Chondrocyte (in vitro differentiated cells): Measurements from ENCODE around the gene LRRC39. TPM values are rescaled to one million over a fixed set of nuclear protein-coding genes. Genes with fewer than 3 reads are reported as not detected.
A peak's percentile ranks its signal among the peaks of the same experiment; 100 is the strongest.

ENCODE experiments used
- DNase-seq: peaks from one replicate; pipeline ENCODE4 v3.0.0; 2021; ENCODE audit warnings: mixed read lengths, low spot score
- H3K27ac Mint-ChIP-seq: one replicate; pipeline ENCODE4 v1.8.0; 2021; ENCODE audit warnings: mild to moderate bottlenecking, moderate library complexity, mixed read lengths; ENCODE audit not compliant: unreplicated experiment
- H3K27me3 Mint-ChIP-seq: 2 replicates; pipeline ENCODE4 v1.8.0; 2021; ENCODE audit warnings: low read depth, mixed read lengths
- H3K36me3 Mint-ChIP-seq: 2 replicates; pipeline ENCODE4 v1.8.0; 2021; ENCODE audit warnings: low read depth, mixed read lengths
- H3K4me1 Mint-ChIP-seq: 2 replicates; pipeline ENCODE4 v1.8.0; 2021; ENCODE audit warnings: low read depth, mild to moderate bottlenecking, mixed read lengths
- H3K4me3 Mint-ChIP-seq: one replicate; pipeline ENCODE4 v1.8.0; 2021; ENCODE audit warnings: mild to moderate bottlenecking, moderate library complexity, mixed read lengths; ENCODE audit not compliant: unreplicated experiment
- H3K9me3 Mint-ChIP-seq: 2 replicates; pipeline ENCODE4 v1.8.0; 2021; ENCODE audit warnings: low read depth, mixed read lengths
- CTCF ChIP-seq: fragments of 200-600 bp; sonication (generic); IDR thresholded peaks from 2 replicates; pipeline ENCODE4 v1.5.0; 2021; ENCODE audit warnings: antibody characterized with exemption, mild to moderate bottlenecking, moderate library complexity
- total RNA-seq: library from RNA; stranded (reverse); gene quantifications from 3 replicates; pipeline ENCODE4 v1.2.1, GENCODE V29; 2021

LRRC39 gene
- total RNA-seq, 1 donor from 2014 or later, result 1.3 TPM

- Mint-ChIP-seq H3K27ac (no peak overlapping the region), H3K4me1 (peaks cover 31% of the 10 kb centered on the region), H3K4me3 (peak overlapping the region; percentile 99), H3K36me3 (no peaks in the 10 kb centered on the region), H3K27me3 (no peaks in the 10 kb centered on the region), H3K9me3 (no peaks in the 10 kb centered on the region)
- no peak for DNase-seq
- no peak for TF ChIP-seq CTCF
Observed at GRCh38 chr1:100131623-100132022, 46.4 kb downstream of the LRRC39 start.

GRCh38 chr1:100130552-100131077 is 47.4 kb downstream of the LRRC39 start:
- DNase-seq, result no peak
- peaks cover 31% of the 10 kb centered on the region for H3K4me1 Mint-ChIP-seq
- no peak for TF ChIP-seq CTCF
- no peak overlapping the region for H3K27ac Mint-ChIP-seq
- H3K27me3 Mint-ChIP-seq, result no peaks in the 10 kb centered on the region
- H3K4me3 Mint-ChIP-seq, result no peak overlapping the region
- H3K9me3 Mint-ChIP-seq, result no peaks in the 10 kb centered on the region
- H3K36me3 Mint-ChIP-seq, result no peaks in the 10 kb centered on the region

- no peak for DNase-seq
- Mint-ChIP-seq H3K36me3 (no peaks in the 10 kb centered on the region), H3K9me3 (no peaks in the 10 kb centered on the region), H3K27me3 (no peaks in the 10 kb centered on the region), H3K4me3 (no peak overlapping the region), H3K4me1 (peaks cover 8% of the 10 kb centered on the region), H3K27ac (no peak overlapping the region)
- TF ChIP-seq CTCF, result no peak
Observed at GRCh38 chr1:100127226-100127625, 50.8 kb downstream of the LRRC39 start.

GRCh38 chr1:100122177-100122576 is 55.9 kb downstream of the LRRC39 start:
- Mint-ChIP-seq H3K27me3 (no peaks in the 10 kb centered on the region), H3K9me3 (no peaks in the 10 kb centered on the region), H3K36me3 (no peaks in the 10 kb centered on the region), H3K4me1 (no peaks in the 10 kb centered on the region), H3K4me3 (no peak overlapping the region), H3K27ac (no peak overlapping the region)
- no peak for TF ChIP-seq CTCF
- DNase-seq, result no peak

- no peak for TF ChIP-seq CTCF
- Mint-ChIP-seq H3K4me1 (peaks cover 10% of the 10 kb centered on the region), H3K9me3 (peaks cover 3% of the 10 kb centered on the region), H3K27ac (no peak overlapping the region), H3K4me3 (no peak overlapping the region), H3K27me3 (no peaks in the 10 kb centered on the region), H3K36me3 (peaks cover 3% of the 10 kb centered on the region)
- DNase-seq, result no peak
Observed at GRCh38 chr1:100115524-100115923, 62.5 kb downstream of the LRRC39 start.
